Stomach (tissue), 9 donors: Measurements from ENCODE around the gene PON1. TPM values are rescaled to one million over a fixed set of nuclear protein-coding genes. Genes with fewer than 3 reads are reported as not detected.

ENCODE experiments used
- DNase-seq, 2 donors: peaks; one replicate each; pipeline versions ENCODE4 v3.0.0 to v3.0.0-alpha.2; 2013 to 2019
- H3K27ac ChIP-seq, 5 donors: fragments of 200-600 bp in 4 of 5; sonication (generic) in 4 of 5; one replicate each; pipeline ENCODE4 v1.5.1; 2013 to 2019; ENCODE audit warnings: mild to moderate bottlenecking in 1 of 5, moderate library complexity in 1 of 5
- H3K27me3 ChIP-seq, 3 donors: fragments of 200-600 bp; sonication (generic); one replicate each; pipeline ENCODE4 v1.5.1; 2017 to 2019; ENCODE audit warnings: mixed run types in 1 of 3
- H3K36me3 ChIP-seq, 4 donors: fragments of 200-600 bp; sonication (generic); 1 replicate in 3 of 4; 2 replicates in 1 of 4; pipeline ENCODE4 v1.5.1; 2016 to 2019
- H3K4me1 ChIP-seq, 4 donors: fragments of 200-600 bp; sonication (generic); one replicate each; pipeline ENCODE4 v1.5.1; 2016 to 2019
- H3K4me3 ChIP-seq, 4 donors: fragments of 200-600 bp; sonication (generic) in 3 of 4; one replicate each; pipeline ENCODE4 v1.5.1; 2016 to 2019; ENCODE audit warnings: mild to moderate bottlenecking in 1 of 4
- H3K9me3 ChIP-seq, 4 donors: fragments of 200-600 bp; sonication (generic); one replicate each; pipeline ENCODE4 v1.5.1; 2016 to 2019
- EP300 ChIP-seq: sonication (generic); formaldehyde crosslinking; IDR thresholded peaks from one replicate; pipeline ENCODE4 v1.6.1; 2017; ENCODE audit warnings: antibody characterized with exemption
- POLR2A ChIP-seq, 4 donors: fragments of 450-650 bp; IDR thresholded peaks; one replicate each; pipeline ENCODE4 v1.6.1; 2016; ENCODE audit warnings: antibody characterized with exemption in 4 of 4, control low read depth in 2 of 4, mild to moderate bottlenecking in 1 of 4, moderate library complexity in 1 of 4
- POLR2AphosphoS5 ChIP-seq, 3 donors: sonication (generic); formaldehyde crosslinking; IDR thresholded peaks; one replicate each; pipeline ENCODE4 v1.6.1; 2016; ENCODE audit warnings: antibody characterized with exemption in 3 of 3
- WGBS, 5 donors: extraction: QIAGEN DNeasy Blood & Tissue Kit in 3 of 5; methylation state at CpG; one replicate each; pipeline versions ENCODE4 v1.1.5 to v1.1.7; 2013 to 2018; 5-methylcytosine and 5-hydroxymethylcytosine counted together
- intact Hi-C: fragments of 100-400 bp; cut with DNase I; formaldehyde crosslinking; loops from one replicate; pipeline ENCODE4 v1.15.1; 2023; ENCODE audit warnings: low total_unique reads
- polyA plus RNA-seq, 3 donors: library from polyadenylated mRNA; stranded (reverse); fragments of 200-250 nt; gene quantifications; one replicate each; pipeline ENCODE4 v1.2.3, GENCODE V29; 2013
- total RNA-seq, 5 donors: library from RNA; depleted of rRNA; stranded (reverse); fragments of >200 nt; gene quantifications; one replicate each; pipeline versions ENCODE4 v1.1.0 to v1.2.3, GENCODE V29; 2014 to 2016
- TF ChIP-seq, protein P1 (sequence below), 7 experiments: fragments of 450-650 bp in 4 of 7; fragments of 200-600 bp in 3 of 7; sonication (generic) in 3 of 7; IDR thresholded peaks; one replicate each; pipeline ENCODE4 v1.5.1; 2016 to 2019; ENCODE audit warnings: antibody characterized with exemption in 7 of 7, control low read depth in 2 of 7, mild to moderate bottlenecking in 1 of 7
- donor health status: healthy with polysubstance abuse.
- donor health status: Bipolar disorder and iron deficiency.
- donor health status: healthy.

The PON1 gene
- total and polyA plus RNA-seq, 8 donors: 0.30 to 0.55 TPM; not detected in 6

GRCh38 chr7:95269640-95270039, 54.7 kb downstream of the PON1 start:
- Histone ChIP-seq H3K9me3 (no peaks in the 10 kb centered on the region), H3K4me1 (no peaks in the 10 kb centered on the region), H3K27me3 (no peaks in the 10 kb centered on the region), H3K4me3 (no peak overlapping the region), H3K27ac (no peak overlapping the region), H3K36me3 (peaks cover 0 to 30% (median 16%) of the 10 kb centered on the region in 4 donors)
- intact Hi-C loops: no loop called here
- DNase-seq: no peak
- 81 to 93% (median 84%) methylated on average over 5 of the region's 5 CpGs for WGBS, 5 donors
- TF ChIP-seq EP300 (no peak), POLR2AphosphoS5 (IDR thresholded peaks at IDR 0.05) (no peak), POLR2A (IDR thresholded peaks at IDR 0.05) (no peak)
- TF ChIP-seq, protein P1, sequence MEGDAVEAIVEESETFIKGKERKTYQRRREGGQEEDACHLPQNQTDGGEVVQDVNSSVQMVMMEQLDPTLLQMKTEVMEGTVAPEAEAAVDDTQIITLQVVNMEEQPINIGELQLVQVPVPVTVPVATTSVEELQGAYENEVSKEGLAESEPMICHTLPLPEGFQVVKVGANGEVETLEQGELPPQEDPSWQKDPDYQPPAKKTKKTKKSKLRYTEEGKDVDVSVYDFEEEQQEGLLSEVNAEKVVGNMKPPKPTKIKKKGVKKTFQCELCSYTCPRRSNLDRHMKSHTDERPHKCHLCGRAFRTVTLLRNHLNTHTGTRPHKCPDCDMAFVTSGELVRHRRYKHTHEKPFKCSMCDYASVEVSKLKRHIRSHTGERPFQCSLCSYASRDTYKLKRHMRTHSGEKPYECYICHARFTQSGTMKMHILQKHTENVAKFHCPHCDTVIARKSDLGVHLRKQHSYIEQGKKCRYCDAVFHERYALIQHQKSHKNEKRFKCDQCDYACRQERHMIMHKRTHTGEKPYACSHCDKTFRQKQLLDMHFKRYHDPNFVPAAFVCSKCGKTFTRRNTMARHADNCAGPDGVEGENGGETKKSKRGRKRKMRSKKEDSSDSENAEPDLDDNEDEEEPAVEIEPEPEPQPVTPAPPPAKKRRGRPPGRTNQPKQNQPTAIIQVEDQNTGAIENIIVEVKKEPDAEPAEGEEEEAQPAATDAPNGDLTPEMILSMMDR (IDR thresholded peaks at IDR 0.05): no peak

GRCh38 chr7:95267754-95268153, 56.6 kb downstream of the PON1 start:
- Histone ChIP-seq H3K36me3 (peaks cover 0 to 11% (median 7%) of the 10 kb centered on the region in 4 donors), H3K4me3 (no peak overlapping the region), H3K27ac (no peak overlapping the region), H3K9me3 (no peaks in the 10 kb centered on the region), H3K27me3 (no peaks in the 10 kb centered on the region), H3K4me1 (no peaks in the 10 kb centered on the region)
- no peak for TF ChIP-seq EP300
- TF ChIP-seq POLR2A (IDR thresholded peaks at IDR 0.05): no peak
- TF ChIP-seq, protein P1 (IDR thresholded peaks at IDR 0.05): no peak
- TF ChIP-seq POLR2AphosphoS5 (IDR thresholded peaks at IDR 0.05): no peak
- 80 to 85% (median 82%) methylated on average over 2 of the region's 2 CpGs for WGBS, 5 donors
- intact Hi-C loops: no loop called here
- DNase-seq: no peak

DNA sequence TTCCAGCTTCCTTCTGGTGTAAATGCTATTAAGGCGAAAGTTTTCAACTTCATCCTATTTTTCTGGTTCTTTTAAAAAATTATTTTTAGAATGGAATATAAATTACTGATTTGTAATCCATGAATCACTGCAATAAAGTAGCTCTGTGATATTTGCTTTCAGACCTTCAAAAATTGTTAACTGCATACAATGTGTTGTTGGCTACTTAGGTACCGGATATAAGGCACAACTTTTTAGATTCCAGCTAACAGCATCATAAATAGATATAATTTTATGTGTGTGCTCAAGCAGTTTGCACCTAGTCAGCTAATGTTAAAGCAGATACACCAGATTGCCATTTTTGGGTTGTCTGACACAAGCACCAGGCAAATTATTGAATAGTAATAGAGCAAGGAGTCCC, 58.7 kb downstream of the PON1 start:
- Histone ChIP-seq H3K27me3 (no peaks in the 10 kb centered on the region), H3K4me3 (no peak overlapping the region), H3K27ac (no peak overlapping the region), H3K4me1 (no peaks in the 10 kb centered on the region), H3K36me3 (peaks cover 0 to 11% (median 7%) of the 10 kb centered on the region in 4 donors), H3K9me3 (no peaks in the 10 kb centered on the region)
- DNase-seq: no peak
- intact Hi-C loops: no loop called here
- WGBS, 5 donors: 92 to 99% (median 95%) methylated on average over 2 of the region's 2 CpGs
- TF ChIP-seq POLR2AphosphoS5 (IDR thresholded peaks at IDR 0.05) (no peak), EP300 (no peak), POLR2A (IDR thresholded peaks at IDR 0.05) (no peak)
- TF ChIP-seq, protein P1 (IDR thresholded peaks at IDR 0.05): no peak

- no peaks in the 10 kb centered on the region for H3K4me1 ChIP-seq
Observed at GRCh38 chr7:95264363-95264891, 59.9 kb downstream of the PON1 start.

More at GRCh38 chr7:95264363-95264891, 59.9 kb downstream of the PON1 start:
- Histone ChIP-seq H3K36me3 (peaks cover 0 to 10% (median 5%) of the 10 kb centered on the region in 4 donors), H3K4me3 (no peak overlapping the region), H3K27ac (no peak overlapping the region), H3K9me3 (no peaks in the 10 kb centered on the region), H3K27me3 (no peaks in the 10 kb centered on the region)
- DNase-seq: no peak
- 86 to 94% (median 89%) methylated on average over 6 of the region's 6 CpGs for WGBS, 5 donors
- TF ChIP-seq POLR2A (IDR thresholded peaks at IDR 0.05) (no peak), POLR2AphosphoS5 (IDR thresholded peaks at IDR 0.05) (no peak), EP300 (no peak)
- TF ChIP-seq, protein P1 (IDR thresholded peaks at IDR 0.05): no peak
- intact Hi-C loops: no loop called here
